ENCODE results near the gene STKLD1.
"Not testable (repeated sequence)": the region's sequence is repeated elsewhere in the genome, so short reads cannot be mapped to it uniquely, and the experiment has no call there.

STKLD1 gene

GRCh38 chr9:133382507-133383141 is 6.5 kb downstream of the STKLD1 start:
- H3K9me3 Mint-ChIP-seq = no peaks in the 10 kb centered on the region
- H3K27me3 Mint-ChIP-seq = no peaks in the 10 kb centered on the region
- H3K36me3 Mint-ChIP-seq (ENCODE audit: low read depth) = no peaks in the 10 kb centered on the region
- no peak overlapping the region for H3K4me3 Mint-ChIP-seq
- H3K4me1 Mint-ChIP-seq (ENCODE audit: low read depth) = no peaks in the 10 kb centered on the region
- H3K27ac Mint-ChIP-seq = no peak overlapping the region

GRCh38 chr9:133383438-133383837 is 7.3 kb downstream of the STKLD1 start:
- Mint-ChIP-seq H3K4me1 (ENCODE audit: low read depth) (no peaks in the 10 kb centered on the region), H3K36me3 (ENCODE audit: low read depth) (no peaks in the 10 kb centered on the region), H3K9me3 (no peaks in the 10 kb centered on the region), H3K27ac (no peak overlapping the region), H3K4me3 (no peak overlapping the region), H3K27me3 (no peaks in the 10 kb centered on the region)

- Mint-ChIP-seq H3K36me3 (ENCODE audit: low read depth) (no peaks in the 10 kb centered on the region), H3K9me3 (no peaks in the 10 kb centered on the region), H3K27ac (no peak overlapping the region), H3K4me3 (no peak overlapping the region), H3K27me3 (peaks cover 2% of the 10 kb centered on the region), H3K4me1 (ENCODE audit: low read depth) (no peaks in the 10 kb centered on the region)
These were observed 8.7 kb downstream of the STKLD1 start for GRCh38 chr9:133384736-133385321.

- peaks cover 3% of the 10 kb centered on the region for H3K27me3 Mint-ChIP-seq
These were observed 9.3 kb downstream of the STKLD1 start for GRCh38 chr9:133385452-133385851.

GRCh38 chr9:133386338-133386737 is 10.2 kb downstream of the STKLD1 start:
- H3K4me3 Mint-ChIP-seq = no peak overlapping the region
- H3K4me1 Mint-ChIP-seq (ENCODE audit: low read depth) = no peaks in the 10 kb centered on the region
- no peak overlapping the region for H3K27ac Mint-ChIP-seq

More at GRCh38 chr9:133385452-133385851, 9.3 kb downstream of the STKLD1 start:
- Mint-ChIP-seq H3K27ac (no peak overlapping the region), H3K4me3 (no peak overlapping the region), H3K4me1 (ENCODE audit: low read depth) (no peaks in the 10 kb centered on the region), H3K9me3 (no peaks in the 10 kb centered on the region), H3K36me3 (ENCODE audit: low read depth) (no peaks in the 10 kb centered on the region)

GRCh38 chr9:133387680-133388079 is 11.5 kb downstream of the STKLD1 start:
- Mint-ChIP-seq H3K27me3 (peaks cover 3% of the 10 kb centered on the region), H3K4me3 (no peak overlapping the region), H3K36me3 (ENCODE audit: low read depth) (no peaks in the 10 kb centered on the region), H3K4me1 (ENCODE audit: low read depth) (no peaks in the 10 kb centered on the region), H3K27ac (no peak overlapping the region), H3K9me3 (no peaks in the 10 kb centered on the region)

More at GRCh38 chr9:133386338-133386737, 10.2 kb downstream of the STKLD1 start:
- Mint-ChIP-seq H3K9me3 (no peaks in the 10 kb centered on the region), H3K27me3 (peaks cover 3% of the 10 kb centered on the region), H3K36me3 (ENCODE audit: low read depth) (no peaks in the 10 kb centered on the region)

- H3K27ac Mint-ChIP-seq = no peak overlapping the region
These were observed 12.9 kb downstream of the STKLD1 start for GRCh38 chr9:133389025-133389557.

GRCh38 chr9:133389562-133389961 is 13.4 kb downstream of the STKLD1 start:
- Mint-ChIP-seq H3K4me3 (no peak overlapping the region), H3K27me3 (peaks cover 3% of the 10 kb centered on the region), H3K9me3 (no peaks in the 10 kb centered on the region), H3K4me1 (ENCODE audit: low read depth) (no peaks in the 10 kb centered on the region), H3K36me3 (ENCODE audit: low read depth) (no peaks in the 10 kb centered on the region), H3K27ac (no peak overlapping the region)

More at GRCh38 chr9:133389025-133389557, 12.9 kb downstream of the STKLD1 start:
- Mint-ChIP-seq H3K36me3 (ENCODE audit: low read depth) (no peaks in the 10 kb centered on the region), H3K9me3 (no peaks in the 10 kb centered on the region), H3K4me3 (no peak overlapping the region), H3K27me3 (peaks cover 3% of the 10 kb centered on the region), H3K4me1 (ENCODE audit: low read depth) (no peaks in the 10 kb centered on the region)

- no peaks in the 10 kb centered on the region for H3K9me3 Mint-ChIP-seq
- H3K27ac Mint-ChIP-seq = no peak overlapping the region
These were observed 14.5 kb downstream of the STKLD1 start for GRCh38 chr9:133390713-133391112.

GRCh38 chr9:133391449-133391848 is 15.3 kb downstream of the STKLD1 start:
- not testable (repeated sequence) for H3K4me3 Mint-ChIP-seq, H3K27me3 Mint-ChIP-seq

More at GRCh38 chr9:133390713-133391112, 14.5 kb downstream of the STKLD1 start:
- Mint-ChIP-seq H3K4me3 (no peak overlapping the region), H3K36me3 (ENCODE audit: low read depth) (no peaks in the 10 kb centered on the region), H3K4me1 (ENCODE audit: low read depth) (no peaks in the 10 kb centered on the region), H3K27me3 (peaks cover 3% of the 10 kb centered on the region)

GRCh38 chr9:133392308-133392707 is 16.1 kb downstream of the STKLD1 start:
- not testable (repeated sequence) for H3K9me3 Mint-ChIP-seq; H3K36me3 Mint-ChIP-seq (ENCODE audit: low read depth); H3K27me3 Mint-ChIP-seq; H3K4me3 Mint-ChIP-seq; H3K27ac Mint-ChIP-seq; H3K4me1 Mint-ChIP-seq (ENCODE audit: low read depth)

More at GRCh38 chr9:133391449-133391848, 15.3 kb downstream of the STKLD1 start:
- not testable (repeated sequence) for H3K4me1 Mint-ChIP-seq (ENCODE audit: low read depth); H3K27ac Mint-ChIP-seq; H3K9me3 Mint-ChIP-seq; H3K36me3 Mint-ChIP-seq (ENCODE audit: low read depth)

GRCh38 chr9:133393399-133393798 is 17.2 kb downstream of the STKLD1 start:
- peaks cover 3% of the 10 kb centered on the region for H3K27me3 Mint-ChIP-seq
- H3K27ac Mint-ChIP-seq = no peak overlapping the region
- H3K4me3 Mint-ChIP-seq = no peak overlapping the region
- H3K4me1 Mint-ChIP-seq (ENCODE audit: low read depth) = no peaks in the 10 kb centered on the region
- no peaks in the 10 kb centered on the region for H3K9me3 Mint-ChIP-seq
- H3K36me3 Mint-ChIP-seq (ENCODE audit: low read depth) = no peaks in the 10 kb centered on the region

- Mint-ChIP-seq H3K4me3 (no peak overlapping the region), H3K9me3 (no peaks in the 10 kb centered on the region), H3K36me3 (ENCODE audit: low read depth) (no peaks in the 10 kb centered on the region), H3K27me3 (peaks cover 1% of the 10 kb centered on the region), H3K4me1 (ENCODE audit: low read depth) (no peaks in the 10 kb centered on the region), H3K27ac (no peak overlapping the region)
These were observed 18.6 kb downstream of the STKLD1 start for GRCh38 chr9:133394687-133395271.

- H3K9me3 Mint-ChIP-seq = no peaks in the 10 kb centered on the region
- no peaks in the 10 kb centered on the region for H3K4me1 Mint-ChIP-seq (ENCODE audit: low read depth)
- H3K27ac Mint-ChIP-seq = no peak overlapping the region
- no peaks in the 10 kb centered on the region for H3K36me3 Mint-ChIP-seq (ENCODE audit: low read depth)
- no peak overlapping the region for H3K4me3 Mint-ChIP-seq
- no peaks in the 10 kb centered on the region for H3K27me3 Mint-ChIP-seq
These were observed 20.8 kb downstream of the STKLD1 start for GRCh38 chr9:133396952-133397351.

- Mint-ChIP-seq H3K36me3 (ENCODE audit: low read depth) (no peaks in the 10 kb centered on the region), H3K4me3 (no peak overlapping the region), H3K27ac (no peak overlapping the region), H3K4me1 (ENCODE audit: low read depth) (no peaks in the 10 kb centered on the region), H3K9me3 (no peaks in the 10 kb centered on the region), H3K27me3 (no peaks in the 10 kb centered on the region)
These were observed 21.2 kb downstream of the STKLD1 start for GRCh38 chr9:133397370-133397769.

Measured in stimulated activated naive CD8-positive, alpha-beta T cell treated with anti-CD3 and anti-CD28 coated beads, Interleukin-15, Interleukin-2, amounts not matched to agents 100 ng/mL and 50 ng/mL, for 24 hours (primary cell).